GM12873 (cell line): ENCODE data around the gene GHR.

ENCODE experiments used
- CTCF ChIP-seq: IDR thresholded peaks from 2 replicates; pipeline ENCODE4 v1.5.1; 2012; ENCODE audit warnings: low read depth, mild to moderate bottlenecking, moderate library complexity, low read length, control low read depth; ENCODE audit not compliant: insufficient read depth; ENCODE audit errors: missing control alignments

GHR gene

DNA sequence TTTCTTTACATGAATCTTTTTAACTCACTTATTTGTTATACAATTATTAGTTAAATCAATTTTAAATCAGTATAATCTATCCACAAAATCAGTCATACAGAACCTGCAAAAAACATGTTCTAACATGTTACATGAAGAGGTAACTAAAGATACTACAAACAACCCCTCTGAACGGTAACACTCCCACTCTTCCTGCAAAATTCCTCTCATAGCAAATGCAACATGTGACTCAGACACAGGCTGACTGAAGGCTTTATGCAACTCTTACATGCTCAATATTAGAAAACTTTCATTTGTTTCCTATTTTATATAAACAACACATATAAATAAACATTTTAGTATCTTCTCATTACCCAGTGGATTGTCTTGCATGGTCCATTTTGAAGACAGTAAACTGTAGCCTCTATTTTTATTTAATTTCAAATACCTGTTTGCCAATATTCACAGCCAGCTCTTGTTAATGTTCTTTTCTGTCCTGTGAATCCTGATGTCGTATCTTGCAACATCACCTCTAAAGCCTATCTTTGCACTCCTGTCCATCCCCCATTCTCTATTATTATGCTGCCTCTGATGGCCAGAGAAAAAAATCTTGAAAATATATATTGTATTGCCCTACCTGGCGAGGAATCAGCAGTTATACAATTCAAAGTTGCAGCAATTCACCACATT lies 232.9 kb downstream of the GHR start:
- TF ChIP-seq CTCF = no peak

DNA sequence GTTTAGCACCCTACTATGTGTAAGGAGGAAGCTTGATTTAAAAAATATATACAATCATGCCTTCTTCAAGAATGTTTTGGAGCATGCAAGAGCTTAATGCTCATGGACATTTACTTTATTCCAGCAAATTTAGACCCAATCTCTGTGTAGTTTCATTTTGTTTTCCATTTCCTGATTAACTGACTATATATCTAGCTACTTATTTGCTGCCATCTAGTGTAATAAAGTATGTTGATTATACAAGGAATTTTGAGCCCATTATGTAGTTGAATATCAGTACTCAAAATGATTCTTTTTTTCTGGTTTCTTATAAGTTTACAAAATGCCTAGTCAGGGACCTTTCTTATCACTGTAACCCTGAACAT lies 233.4 kb downstream of the GHR start:
- TF ChIP-seq CTCF = no peak

DNA sequence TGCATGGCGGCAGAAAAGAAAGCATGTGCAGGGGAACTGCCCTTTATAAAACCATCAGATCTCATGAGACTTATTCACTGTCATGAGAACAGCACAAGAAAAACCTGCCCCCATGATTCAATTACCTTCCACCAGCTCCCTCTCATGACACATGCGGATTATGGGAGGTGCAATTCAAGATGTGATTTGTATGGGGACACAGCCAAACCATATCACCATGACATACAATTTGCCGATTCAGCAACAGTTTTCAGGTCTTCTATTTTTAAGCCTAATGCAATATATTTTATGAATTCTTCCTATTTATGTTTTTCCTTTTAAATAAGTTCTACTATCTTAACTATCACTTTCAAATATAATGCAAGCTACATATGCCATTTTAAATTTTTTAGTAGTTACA lies 242.6 kb downstream of the GHR start:
- no peak for TF ChIP-seq CTCF

DNA sequence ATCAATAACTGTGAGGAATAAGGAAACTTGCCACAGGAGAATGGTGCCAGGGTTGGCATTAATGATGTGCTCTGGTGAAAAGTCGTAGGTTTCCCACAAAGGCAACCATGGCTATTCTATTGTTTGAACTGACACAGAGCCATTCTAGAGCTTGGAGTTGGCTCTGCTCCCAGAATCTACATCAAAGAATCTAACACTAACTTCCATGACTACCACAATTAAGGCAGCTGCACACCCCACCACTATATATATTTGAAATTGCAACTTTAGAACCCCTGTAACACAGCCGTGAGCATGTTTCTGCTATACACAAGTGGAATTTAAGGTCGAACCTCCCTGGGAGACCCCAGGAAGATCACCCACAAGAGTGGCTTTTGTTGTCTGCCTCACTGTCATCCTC lies 243.6 kb downstream of the GHR start:
- no peak for TF ChIP-seq CTCF

DNA sequence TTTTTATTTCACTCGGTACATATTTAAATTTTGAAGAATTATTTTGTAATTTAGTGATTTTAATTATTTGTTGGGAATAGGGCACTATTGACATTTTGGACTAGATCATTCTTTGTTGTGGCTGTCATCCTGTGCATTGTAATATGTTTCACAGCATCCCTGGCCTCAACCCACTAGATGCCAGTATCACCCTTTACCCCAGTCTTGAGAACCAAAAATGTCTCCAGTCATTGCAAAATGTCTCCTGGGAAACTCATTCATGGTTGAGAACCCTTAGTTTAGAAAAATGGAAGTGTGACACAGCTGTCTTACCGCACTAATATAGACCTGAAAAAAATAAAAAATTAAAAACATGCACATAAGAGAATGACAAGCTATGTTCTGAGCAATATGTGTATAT lies 245.0 kb downstream of the GHR start:
- no peak for TF ChIP-seq CTCF

DNA sequence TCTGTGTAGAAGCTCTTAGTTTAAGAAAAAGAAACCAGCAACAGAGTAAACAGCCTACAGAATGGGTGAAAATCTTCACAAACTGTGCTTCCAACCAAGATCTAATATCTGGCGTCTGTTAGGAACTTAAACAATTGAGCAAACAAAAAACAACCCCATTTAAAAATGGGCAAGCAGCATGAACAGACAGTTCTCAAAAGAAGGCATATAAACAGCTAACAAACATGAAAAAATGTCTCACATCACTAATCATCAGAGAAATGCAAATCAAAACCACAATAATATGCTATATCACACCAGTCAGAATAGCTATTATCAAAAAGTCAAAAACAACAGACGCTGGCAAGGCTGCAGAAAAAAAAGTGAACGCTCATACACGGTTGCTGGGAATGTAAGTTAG lies 249.7 kb downstream of the GHR start:
- no peak for TF ChIP-seq CTCF

- TF ChIP-seq CTCF = no peak
Observed at GRCh38 chr5:42675602-42676001, 252.4 kb downstream of the GHR start.
